Immature natural killer cell (primary cell): Measurements from ENCODE around the gene SYNDIG1. TPM values are rescaled to one million over a fixed set of nuclear protein-coding genes. Genes with fewer than 3 reads are reported as not detected.

Source experiments
- DNase-seq, 3 donors: peaks; one replicate each; pipeline ENCODE4 v3.0.0; 2022; ENCODE audit warnings: mixed read lengths in 1 of 3
- H3K27ac Mint-ChIP-seq, 6 donors: one replicate each; pipeline ENCODE4 v1.8.0; 2020; ENCODE audit warnings: mixed read lengths in 6 of 6, mild to moderate bottlenecking in 5 of 6, inconsistent platforms in 4 of 6, moderate library complexity in 3 of 6
- H3K27me3 Mint-ChIP-seq, 3 donors: one replicate each; pipeline ENCODE4 v1.8.0; 2020 to 2021; ENCODE audit warnings: low read depth in 3 of 3, mild to moderate bottlenecking in 3 of 3, mixed read lengths in 3 of 3, moderate library complexity in 3 of 3, inconsistent platforms in 1 of 3
- H3K36me3 Mint-ChIP-seq, 3 donors: one replicate each; pipeline ENCODE4 v1.8.0; 2020; ENCODE audit warnings: mixed read lengths in 3 of 3, inconsistent platforms in 2 of 3, mild to moderate bottlenecking in 2 of 3
- H3K4me1 Mint-ChIP-seq, 2 donors: one replicate each; pipeline ENCODE4 v1.8.0; 2020; ENCODE audit warnings: inconsistent platforms in 2 of 2, mild to moderate bottlenecking in 2 of 2, mixed read lengths in 2 of 2, moderate library complexity in 1 of 2
- H3K4me3 Mint-ChIP-seq, 5 donors: one replicate each; pipeline ENCODE4 v1.8.0; 2020; ENCODE audit warnings: mild to moderate bottlenecking in 5 of 5, mixed read lengths in 5 of 5, inconsistent platforms in 3 of 5, moderate library complexity in 3 of 5
- H3K9me3 Mint-ChIP-seq, 6 donors: one replicate each; pipeline ENCODE4 v1.8.0; 2020; ENCODE audit warnings: mild to moderate bottlenecking in 6 of 6, mixed read lengths in 6 of 6, inconsistent platforms in 4 of 6, moderate library complexity in 3 of 6
- polyA plus RNA-seq, 3 donors: library from polyadenylated mRNA; unstranded; fragments of 300-500 nt; fragmentation: Illumina TruSeq; gene quantifications; one replicate each; pipeline ENCODE4 v1.2.3, GENCODE V29; 2021

The SYNDIG1 gene
- polyA plus RNA-seq, 3 donors from 2014 or later: not detected

DNA sequence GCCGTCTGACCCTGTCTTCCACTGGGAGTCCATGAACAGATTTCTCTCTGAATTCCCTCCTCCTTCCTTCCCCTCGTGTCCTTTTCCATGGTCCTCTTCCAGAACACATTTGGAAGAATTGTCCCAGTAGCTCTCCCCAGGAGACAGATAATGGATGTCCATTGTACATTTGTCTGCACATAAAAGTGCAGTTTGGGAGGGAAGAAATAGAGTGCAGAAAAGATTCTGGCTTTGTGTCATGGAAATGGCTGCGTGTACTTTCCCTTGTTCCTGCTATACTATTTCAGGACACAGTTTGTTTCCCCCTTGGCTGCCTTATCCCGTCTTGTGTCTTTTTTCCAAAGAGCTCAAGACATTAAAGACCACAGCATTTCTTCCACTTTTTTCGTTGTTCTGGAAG is 127.6 kb downstream of the SYNDIG1 start:
- peaks cover 1 to 7% (median 2%) of the 10 kb centered on the region in 3 donors for H3K27me3 Mint-ChIP-seq
- H3K27ac Mint-ChIP-seq: no peak overlapping the region
- H3K36me3 Mint-ChIP-seq: no peaks in the 10 kb centered on the region
- no peak for DNase-seq
- peaks cover 7 to 24% (median 17%) of the 10 kb centered on the region in 6 donors for H3K9me3 Mint-ChIP-seq
- peaks cover 6 to 9% of the 10 kb centered on the region in 2 donors for H3K4me1 Mint-ChIP-seq
- H3K4me3 Mint-ChIP-seq: no peak overlapping the region

DNA sequence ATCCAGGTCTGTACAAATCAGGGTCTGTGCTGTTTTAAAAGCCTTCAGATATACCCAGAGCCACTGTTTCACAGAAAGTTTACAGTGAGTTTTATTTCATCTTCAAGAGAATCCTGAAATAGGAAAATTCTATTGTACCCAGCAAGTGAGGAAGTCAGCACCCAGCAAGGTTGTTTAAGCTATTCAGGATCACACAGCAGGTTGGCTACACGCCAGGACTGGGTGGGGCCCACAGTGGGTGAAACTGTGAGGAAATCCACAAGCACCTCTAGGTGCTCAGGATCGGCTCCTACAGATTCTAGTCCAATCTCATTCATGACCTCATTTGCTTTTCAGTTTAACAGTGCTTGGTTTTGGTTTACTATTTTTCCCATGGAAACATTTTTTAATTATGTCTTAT is 128.9 kb downstream of the SYNDIG1 start:
- Mint-ChIP-seq H3K9me3 (peaks cover 7 to 28% (median 19%) of the 10 kb centered on the region in 6 donors), H3K27ac (no peak overlapping the region), H3K4me3 (no peak overlapping the region), H3K4me1 (peaks cover 6 to 9% of the 10 kb centered on the region in 2 donors), H3K36me3 (no peaks in the 10 kb centered on the region), H3K27me3 (peaks cover 2 to 10% (median 5%) of the 10 kb centered on the region in 3 donors)
- no peak for DNase-seq

GRCh38 chr20:24598996-24599395 is 129.6 kb downstream of the SYNDIG1 start:
- DNase-seq: no peak
- Mint-ChIP-seq H3K9me3 (peaks cover 7 to 28% (median 19%) of the 10 kb centered on the region in 6 donors), H3K4me1 (peaks cover 6 to 9% of the 10 kb centered on the region in 2 donors), H3K27ac (no peak overlapping the region), H3K36me3 (no peaks in the 10 kb centered on the region), H3K4me3 (no peak overlapping the region), H3K27me3 (peaks cover 2 to 10% (median 8%) of the 10 kb centered on the region in 3 donors)

GRCh38 chr20:24600012-24600411 is 130.6 kb downstream of the SYNDIG1 start:
- Mint-ChIP-seq H3K36me3 (no peaks in the 10 kb centered on the region), H3K4me3 (no peak overlapping the region), H3K4me1 (peaks cover 6 to 9% of the 10 kb centered on the region in 2 donors), H3K27me3 (peaks cover 2 to 10% (median 6%) of the 10 kb centered on the region in 3 donors), H3K9me3 (peaks cover 7 to 28% (median 19%) of the 10 kb centered on the region in 6 donors), H3K27ac (no peak overlapping the region)
- no peak for DNase-seq

- Mint-ChIP-seq H3K36me3 (no peaks in the 10 kb centered on the region), H3K4me1 (peaks cover 2 to 4% of the 10 kb centered on the region in 2 donors), H3K27me3 (peaks cover 2 to 11% (median 6%) of the 10 kb centered on the region in 3 donors), H3K27ac (no peak overlapping the region), H3K9me3 (peaks cover 7 to 28% (median 19%) of the 10 kb centered on the region in 6 donors), H3K4me3 (no peak overlapping the region)
- DNase-seq: no peak
These were observed 134.0 kb downstream of the SYNDIG1 start for GRCh38 chr20:24603454-24603853.

- Mint-ChIP-seq H3K4me1 (no peaks in the 10 kb centered on the region), H3K9me3 (peaks cover 3 to 23% (median 14%) of the 10 kb centered on the region in 6 donors), H3K27me3 (peaks cover 0 to 9% (median 6%) of the 10 kb centered on the region in 3 donors), H3K36me3 (no peaks in the 10 kb centered on the region), H3K27ac (no peak overlapping the region), H3K4me3 (no peak overlapping the region)
- no peak for DNase-seq
These were observed 135.7 kb downstream of the SYNDIG1 start for GRCh38 chr20:24604966-24605665.

DNA sequence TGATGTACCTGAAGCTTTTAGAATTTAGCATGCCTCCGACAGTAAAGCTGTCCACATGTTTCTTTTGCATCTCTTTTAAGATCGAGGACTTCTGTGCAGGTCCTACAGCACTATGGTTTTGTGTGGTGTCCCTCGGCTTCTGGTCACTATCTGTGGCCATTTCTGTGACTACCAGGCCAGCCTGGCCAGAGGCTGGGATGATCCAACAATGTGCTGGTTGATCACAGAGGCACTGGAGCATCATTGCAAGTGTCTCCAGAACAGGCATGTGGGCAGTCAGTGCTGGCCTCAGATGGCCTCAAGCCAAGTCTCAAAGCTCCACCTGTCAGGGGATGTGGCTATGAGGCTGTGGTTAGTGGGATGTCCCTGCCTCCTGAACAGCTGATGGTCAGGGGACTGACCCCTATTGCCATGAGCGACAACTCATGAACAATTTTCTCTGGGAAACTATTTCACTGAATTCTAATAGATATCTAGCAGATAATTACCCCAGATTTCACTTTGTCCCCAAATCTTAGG is 136.6 kb downstream of the SYNDIG1 start:
- H3K4me3 Mint-ChIP-seq: no peak overlapping the region
- H3K36me3 Mint-ChIP-seq: no peaks in the 10 kb centered on the region
- H3K27me3 Mint-ChIP-seq: peaks cover 0 to 7% (median 6%) of the 10 kb centered on the region in 3 donors
- no peak for DNase-seq
- H3K9me3 Mint-ChIP-seq: peaks cover 0 to 14% (median 12%) of the 10 kb centered on the region in 6 donors
- H3K27ac Mint-ChIP-seq: no peak overlapping the region
- H3K4me1 Mint-ChIP-seq: no peaks in the 10 kb centered on the region

DNA sequence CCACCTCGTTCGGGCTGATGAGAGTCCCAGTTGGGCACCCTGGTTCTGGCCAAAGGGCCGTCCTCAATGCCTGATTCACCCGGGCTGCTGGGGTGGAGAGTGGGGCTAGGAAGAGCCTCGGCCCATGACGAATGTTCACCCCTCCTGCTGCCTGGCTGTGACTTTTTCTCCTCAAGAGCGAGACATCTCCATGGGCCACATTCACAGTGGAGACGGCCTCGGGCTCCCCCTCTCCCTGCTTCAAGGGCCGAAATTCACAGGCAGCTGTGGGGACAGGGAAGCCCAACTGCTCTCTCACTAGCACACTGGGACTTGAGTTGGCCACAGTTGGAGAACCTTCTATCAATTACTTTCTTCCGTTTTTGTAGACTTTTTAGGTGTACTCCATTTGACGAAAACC is 138.0 kb downstream of the SYNDIG1 start:
- no peaks in the 10 kb centered on the region for H3K4me1 Mint-ChIP-seq
- no peak for DNase-seq
- H3K27me3 Mint-ChIP-seq: peaks cover 0 to 6% (median 3%) of the 10 kb centered on the region in 3 donors
- H3K9me3 Mint-ChIP-seq: peaks cover 0 to under 1% (median 0%) of the 10 kb centered on the region in 6 donors
- no peak overlapping the region for H3K4me3 Mint-ChIP-seq
- no peaks in the 10 kb centered on the region for H3K36me3 Mint-ChIP-seq
- no peak overlapping the region for H3K27ac Mint-ChIP-seq

DNA sequence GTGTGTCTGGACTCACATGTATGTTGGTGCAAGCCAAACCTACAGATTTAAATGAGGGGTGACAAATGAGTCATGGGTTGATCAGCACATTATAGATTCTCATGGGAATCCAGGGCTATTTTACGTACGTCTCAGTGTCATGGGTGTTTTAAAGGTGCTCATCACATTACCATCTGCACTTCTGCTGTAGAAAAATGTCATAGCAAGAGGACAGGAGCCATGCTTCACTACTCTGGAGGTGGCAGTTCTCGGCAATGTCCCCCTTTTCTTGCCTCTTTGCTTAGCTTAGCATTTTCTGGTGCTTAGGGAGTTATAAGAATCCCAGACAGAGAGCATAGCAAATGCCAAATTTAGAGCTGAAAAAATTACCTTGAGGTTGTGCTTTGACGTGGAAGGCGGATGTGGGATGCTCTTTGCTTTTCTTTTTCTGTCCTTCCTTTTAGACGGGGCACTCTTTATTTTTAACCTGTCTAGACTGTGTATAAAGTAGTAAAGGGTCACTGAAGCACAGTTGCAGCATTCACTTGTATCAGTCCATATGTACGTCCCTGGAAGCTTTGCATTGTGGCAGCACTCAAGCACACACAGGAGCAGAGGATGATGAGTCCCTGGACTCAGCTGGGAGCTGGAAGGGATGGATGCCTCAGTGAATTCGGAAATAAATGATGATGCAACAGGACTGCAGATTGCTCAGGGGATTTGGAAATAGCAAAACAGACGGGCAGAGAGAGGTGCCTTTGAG is 139.7 kb downstream of the SYNDIG1 start:
- Mint-ChIP-seq H3K27me3 (peaks cover 0 to 1% (median 0%) of the 10 kb centered on the region in 3 donors), H3K4me1 (no peaks in the 10 kb centered on the region), H3K36me3 (no peaks in the 10 kb centered on the region), H3K4me3 (no peak overlapping the region), H3K27ac (no peak overlapping the region), H3K9me3 (no peaks in the 10 kb centered on the region)
- no peak for DNase-seq

- Mint-ChIP-seq H3K9me3 (no peaks in the 10 kb centered on the region), H3K4me1 (no peaks in the 10 kb centered on the region), H3K4me3 (no peak overlapping the region), H3K27ac (no peak overlapping the region), H3K36me3 (no peaks in the 10 kb centered on the region), H3K27me3 (peaks cover 0 to 1% (median 0%) of the 10 kb centered on the region in 3 donors)
- no peak for DNase-seq
These were observed 140.3 kb downstream of the SYNDIG1 start for GRCh38 chr20:24609757-24610156.

DNA sequence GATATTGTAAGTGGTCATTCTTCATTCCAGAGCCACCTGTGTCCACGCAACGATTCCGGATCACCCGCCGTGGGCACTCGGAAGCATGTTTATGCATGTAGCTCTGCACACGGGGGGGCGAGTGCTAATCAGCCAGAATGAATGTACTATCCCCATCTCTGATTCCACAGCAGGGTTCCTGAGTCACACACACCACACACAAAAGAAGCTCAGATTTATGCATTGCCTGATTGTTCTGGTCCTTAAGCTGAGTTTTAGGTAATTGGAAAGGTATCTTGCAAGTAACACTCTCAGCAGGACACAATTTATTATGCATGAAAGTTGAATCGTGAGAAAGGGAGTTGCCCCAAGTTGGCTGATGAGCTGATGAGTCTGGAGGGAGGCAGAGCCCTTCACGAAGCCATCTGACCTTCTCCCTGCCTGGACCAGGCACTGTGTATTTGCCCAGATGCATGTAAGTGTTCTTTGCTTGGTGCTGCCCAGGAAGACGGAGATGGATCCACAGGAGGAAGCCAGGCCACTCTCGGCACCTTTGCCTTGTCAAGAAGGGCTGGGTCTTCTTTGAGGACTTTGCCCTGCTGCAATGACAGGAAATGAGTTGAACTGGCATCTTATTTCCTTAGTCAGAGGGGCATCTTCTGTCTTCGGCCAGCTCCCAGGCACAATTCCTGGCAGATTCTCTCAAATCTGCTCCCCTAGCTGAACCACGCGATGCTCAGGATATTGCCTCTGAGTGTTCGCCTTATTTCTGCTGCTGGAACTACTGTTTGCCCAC is 141.1 kb downstream of the SYNDIG1 start:
- H3K36me3 Mint-ChIP-seq: no peaks in the 10 kb centered on the region
- no peak for DNase-seq
- H3K27me3 Mint-ChIP-seq: peaks cover 0 to 1% (median 0%) of the 10 kb centered on the region in 3 donors
- H3K9me3 Mint-ChIP-seq: no peaks in the 10 kb centered on the region
- H3K27ac Mint-ChIP-seq: no peak overlapping the region
- H3K4me3 Mint-ChIP-seq: no peak overlapping the region
- H3K4me1 Mint-ChIP-seq: no peaks in the 10 kb centered on the region

- no peak for DNase-seq
- H3K27me3 Mint-ChIP-seq: peaks cover 0 to 2% (median under 1%) of the 10 kb centered on the region in 3 donors
- no peak overlapping the region for H3K27ac Mint-ChIP-seq
- no peaks in the 10 kb centered on the region for H3K36me3 Mint-ChIP-seq
- no peaks in the 10 kb centered on the region for H3K4me1 Mint-ChIP-seq
- H3K9me3 Mint-ChIP-seq: no peaks in the 10 kb centered on the region
- H3K4me3 Mint-ChIP-seq: no peak overlapping the region
These were observed 142.1 kb downstream of the SYNDIG1 start for GRCh38 chr20:24611360-24612140.
